GM10248 (cell line): ENCODE measurements around the gene PPP2R5B.

Experiments
- CTCF ChIA-PET: fragments of 300-600 bp; sonication (Branson Sonifier 250); formaldehyde crosslinking; extraction: SDS; loops from one replicate; lab custom pipeline; 2021; ENCODE audit warnings: antibody characterized with exemption; lab: Yijun Ruan, JAX
- POLR2A ChIA-PET: fragments of 350-650 bp; sonication (Branson Sonifier 250); formaldehyde crosslinking; extraction: SDS; loops from one replicate; lab custom pipeline; 2020; ENCODE audit warnings: antibody characterized with exemption; lab: Yijun Ruan, JAX
- DNase-seq: peaks from one replicate; pipeline ENCODE4 v3.0.0; 2012; ENCODE audit errors: extremely low spot score
- TF ChIP-seq, protein P1 (sequence below): IDR thresholded peaks from 2 replicates; pipeline ENCODE4 v1.5.1; 2012; ENCODE audit warnings: mild to moderate bottlenecking, low read depth; ENCODE audit errors: extremely low read depth, missing control alignments, control extremely low read depth

Gene PPP2R5B

DNA sequence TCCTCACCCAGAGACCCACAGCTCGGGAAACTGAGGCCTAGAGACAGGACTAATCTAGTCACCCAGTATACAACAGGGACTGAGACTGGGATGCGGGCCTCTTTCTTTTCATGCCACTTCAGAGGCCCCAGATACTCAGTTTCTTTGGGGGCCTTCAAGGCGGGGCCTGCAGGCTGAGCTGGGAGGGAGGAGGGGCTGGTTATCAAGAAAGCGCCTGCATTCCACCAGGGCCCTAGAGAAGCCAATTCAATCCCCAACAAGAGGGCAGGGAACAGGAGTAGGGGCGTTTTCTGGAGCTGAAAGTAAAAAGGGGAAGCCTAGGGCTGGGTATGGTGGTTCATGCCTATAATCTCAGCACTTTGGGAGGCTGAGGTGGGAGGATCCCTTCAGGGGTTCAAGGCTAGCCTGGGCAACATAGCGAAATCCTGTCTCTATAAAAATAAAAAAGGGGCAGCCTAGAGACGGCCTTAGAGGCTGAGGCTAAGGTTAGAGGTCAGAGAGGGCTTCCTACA lies 9.1 kb upstream of the PPP2R5B start:
- ChIA-PET POLR2A (interaction anchor here (0.7 kb wide), 1 partner anchor 500 kb away, joined by 3 read pairs; no protein-coding TSS in a partner anchor), CTCF (interaction anchor here (1.0 to 5.7 kb wide), 3 partner anchors 22 to 98 kb away, joined by 3 to 28 read pairs (median 4); no protein-coding TSS in a partner anchor)
- TF ChIP-seq, protein P1, sequence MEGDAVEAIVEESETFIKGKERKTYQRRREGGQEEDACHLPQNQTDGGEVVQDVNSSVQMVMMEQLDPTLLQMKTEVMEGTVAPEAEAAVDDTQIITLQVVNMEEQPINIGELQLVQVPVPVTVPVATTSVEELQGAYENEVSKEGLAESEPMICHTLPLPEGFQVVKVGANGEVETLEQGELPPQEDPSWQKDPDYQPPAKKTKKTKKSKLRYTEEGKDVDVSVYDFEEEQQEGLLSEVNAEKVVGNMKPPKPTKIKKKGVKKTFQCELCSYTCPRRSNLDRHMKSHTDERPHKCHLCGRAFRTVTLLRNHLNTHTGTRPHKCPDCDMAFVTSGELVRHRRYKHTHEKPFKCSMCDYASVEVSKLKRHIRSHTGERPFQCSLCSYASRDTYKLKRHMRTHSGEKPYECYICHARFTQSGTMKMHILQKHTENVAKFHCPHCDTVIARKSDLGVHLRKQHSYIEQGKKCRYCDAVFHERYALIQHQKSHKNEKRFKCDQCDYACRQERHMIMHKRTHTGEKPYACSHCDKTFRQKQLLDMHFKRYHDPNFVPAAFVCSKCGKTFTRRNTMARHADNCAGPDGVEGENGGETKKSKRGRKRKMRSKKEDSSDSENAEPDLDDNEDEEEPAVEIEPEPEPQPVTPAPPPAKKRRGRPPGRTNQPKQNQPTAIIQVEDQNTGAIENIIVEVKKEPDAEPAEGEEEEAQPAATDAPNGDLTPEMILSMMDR = no peak
- no peak for DNase-seq

DNA sequence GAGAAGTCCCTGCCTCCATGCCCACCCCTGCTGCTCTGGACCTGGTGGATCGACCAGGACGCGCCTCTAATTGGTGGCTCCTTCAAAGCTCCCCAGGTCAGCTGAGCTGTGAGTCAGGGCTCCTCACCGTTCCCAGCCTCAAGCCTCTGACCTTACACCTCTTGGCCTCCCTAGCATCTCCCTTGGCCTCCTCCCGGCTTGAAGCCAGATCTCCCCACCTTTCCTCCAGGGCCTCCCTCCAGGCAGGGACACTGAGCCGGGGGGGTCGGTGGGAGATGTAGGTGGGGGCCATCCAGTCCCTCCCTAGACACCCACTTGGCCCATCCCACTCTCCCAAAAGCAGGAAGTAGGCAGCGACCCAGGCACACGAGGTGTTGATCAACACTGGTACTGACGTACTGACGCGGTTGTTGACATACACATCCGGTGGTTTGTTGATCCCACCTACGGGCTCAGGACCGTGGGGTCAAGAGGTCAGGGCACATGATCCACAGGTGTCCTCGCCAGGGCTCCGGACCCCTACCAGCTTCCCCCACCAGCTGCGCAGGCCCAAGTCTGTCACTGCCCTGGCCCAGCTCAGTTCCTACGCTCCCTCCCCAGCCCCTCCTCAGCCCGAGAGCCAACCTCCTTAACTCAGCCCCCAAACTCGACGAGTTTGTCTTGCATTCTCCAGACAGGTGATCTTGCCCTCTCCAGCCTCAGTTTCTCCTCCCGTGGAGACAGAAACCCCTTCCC lies 8.3 kb upstream of the PPP2R5B start:
- peak; percentile 59 for DNase-seq
- CTCF ChIA-PET = interaction anchor here (1.0 to 5.7 kb wide), 2 partner anchors 23 to 98 kb away, joined by 3 to 28 read pairs; partner anchors contain the start of gene ARL2
- POLR2A ChIA-PET = interaction anchor here (0.6 to 0.7 kb wide), 2 partner anchors 65 to 174 kb away, joined by 3 read pairs; no protein-coding TSS in a partner anchor
- TF ChIP-seq, protein P1 = no peak

DNA sequence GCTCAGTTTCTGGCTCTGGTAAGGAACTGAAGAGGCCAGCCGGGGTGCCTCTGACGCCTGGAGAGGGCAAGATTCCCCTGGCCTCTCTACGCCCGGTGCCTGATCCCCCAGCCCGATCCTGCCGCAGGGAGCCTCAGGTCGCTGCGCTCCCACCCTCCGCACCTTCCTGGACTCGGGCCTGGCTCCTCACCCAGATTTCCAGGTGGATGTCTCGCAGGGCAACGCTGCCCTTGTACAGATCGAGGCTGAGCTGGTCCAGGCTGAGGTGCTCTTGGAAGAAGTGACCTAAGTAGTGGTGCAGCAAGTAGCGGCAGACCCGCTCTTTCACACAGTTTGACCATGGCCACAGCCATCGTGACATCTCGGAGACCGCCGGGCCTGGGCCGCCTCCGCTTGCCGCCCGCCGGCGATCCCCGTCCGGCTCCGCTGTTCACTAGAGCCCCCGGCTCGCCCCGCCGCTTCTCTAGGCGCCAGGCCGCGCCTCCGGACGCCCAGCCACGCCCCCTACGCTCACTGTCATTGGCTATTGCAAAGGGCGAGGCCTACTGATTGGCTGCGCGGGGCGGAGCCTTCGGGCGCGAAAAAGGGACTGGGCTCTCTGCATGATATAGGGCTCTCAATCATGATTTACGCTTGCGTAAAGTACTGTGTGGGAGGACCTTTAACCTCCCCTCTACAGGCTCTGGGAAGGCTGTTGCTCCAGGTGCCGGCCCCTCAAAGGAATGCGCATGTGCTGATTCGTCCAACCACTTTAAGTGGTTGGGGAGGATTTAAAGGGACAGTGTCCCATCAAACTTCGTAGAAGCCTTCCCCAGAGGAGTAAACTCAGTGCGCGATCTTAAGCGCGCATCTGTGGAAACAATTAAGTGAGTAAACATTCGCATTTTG lies 7.5 kb upstream of the PPP2R5B start, which contains the start of gene ATG2A:
ATG2A (minus strand) TSS at position 435 of the 888 bp plus-strand sequence; CDS start at position 361, 74 bp downstream.
- ChIA-PET POLR2A (interaction anchor here (0.6 kb wide), 1 partner anchor 66 kb away, joined by 3 read pairs; no protein-coding TSS in a partner anchor), CTCF (interaction anchor here (0.6 to 5.7 kb wide), 4 partner anchors 12 to 97 kb away, joined by 3 to 28 read pairs (median 3); partner anchors contain the start of gene ARL2)
- peak; percentile 99 for DNase-seq
- TF ChIP-seq, protein P1 = no peak

DNA sequence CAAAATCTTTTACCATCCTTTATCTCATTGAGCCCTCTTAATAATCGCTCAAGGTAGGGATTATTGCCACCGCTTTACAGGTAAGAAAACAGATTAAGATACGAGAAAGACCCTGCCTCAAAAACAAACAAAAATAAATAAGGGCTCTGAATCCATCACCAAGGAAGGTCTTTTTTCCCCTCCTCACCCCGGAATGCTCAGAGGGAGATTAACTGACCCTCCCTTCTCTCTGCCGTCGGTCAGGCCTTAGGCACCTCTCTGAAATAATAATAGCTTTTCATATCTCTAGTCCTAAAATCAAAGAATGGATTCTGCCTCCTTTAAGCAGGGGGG lies 6.9 kb upstream of the PPP2R5B start:
- no peak for DNase-seq
- ChIA-PET CTCF (interaction anchor here (0.6 to 1.4 kb wide), 3 partner anchors 8 to 30 kb away, joined by 3 read pairs; no protein-coding TSS in a partner anchor), POLR2A (no interaction called here)
- TF ChIP-seq, protein P1 = no peak

DNA sequence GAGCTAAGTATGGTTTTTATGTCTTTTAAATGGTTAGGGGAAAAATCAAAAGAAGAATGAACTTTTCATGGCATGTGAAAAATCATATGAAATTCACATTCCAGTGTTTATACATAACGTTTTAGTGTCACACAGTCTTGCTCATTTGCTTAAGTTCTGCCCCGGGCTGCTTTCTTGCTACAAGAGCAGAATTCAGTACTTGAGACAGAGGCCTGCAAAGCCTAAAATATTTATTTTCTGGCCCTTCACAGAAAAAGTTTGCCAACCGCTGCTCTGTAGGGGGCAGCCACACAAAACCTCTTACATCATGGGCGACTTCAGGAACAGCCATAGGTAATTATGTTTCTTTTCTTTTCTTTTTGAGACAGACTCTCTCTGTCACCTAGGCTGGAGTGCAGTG lies 6.5 kb upstream of the PPP2R5B start:
- POLR2A ChIA-PET = no interaction called here
- TF ChIP-seq, protein P1 = peak; percentile 35
- no peak for DNase-seq
- CTCF ChIA-PET = interaction anchor here (0.6 to 1.4 kb wide), 4 partner anchors 8 to 30 kb away, joined by 3 to 4 read pairs (median 3); no protein-coding TSS in a partner anchor

DNA sequence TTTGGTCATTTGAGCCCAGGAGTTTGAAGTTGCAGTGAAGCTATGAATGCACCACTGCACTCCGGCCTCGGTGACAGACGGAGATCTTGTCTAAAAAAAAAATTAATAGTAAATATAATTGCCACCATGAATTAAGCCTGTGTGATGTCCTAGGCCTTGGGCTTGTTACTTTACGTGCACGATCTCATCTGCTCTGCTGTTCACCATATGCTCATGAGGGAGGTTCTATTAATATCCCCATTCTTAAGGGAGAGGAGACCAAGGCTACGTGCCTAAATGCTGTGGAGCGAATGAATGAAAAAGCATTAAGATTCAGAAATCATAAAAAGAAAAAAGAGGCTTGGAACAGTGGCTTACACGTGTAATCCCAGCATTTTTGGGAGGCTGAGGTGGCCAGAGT lies 4.9 kb upstream of the PPP2R5B start:
- ChIA-PET CTCF (no interaction called here), POLR2A (no interaction called here)

More for the DNA sequence above, 4.9 kb upstream of the PPP2R5B start:
- no peak for DNase-seq
- TF ChIP-seq, protein P1 = no peak
